Heart left ventricle (tissue), 13 donors: ENCODE measurements around the gene LRP1.

Experiments used
- CTCF ChIP-seq, 12 donors: fragments of 200-600 bp; sonication (generic) in 4 of 12; IDR thresholded peaks; one replicate each; pipeline versions ENCODE4 v1.5.0 to v1.8.0; 2018 to 2022; ENCODE audit warnings: antibody characterized with exemption in 12 of 12, mild to moderate bottlenecking in 5 of 12
- POLR2A ChIP-seq, 2 donors: fragments of 450-650 bp; IDR thresholded peaks; one replicate each; pipeline ENCODE4 v1.6.1; 2017; ENCODE audit warnings: antibody characterized with exemption in 2 of 2, mild to moderate bottlenecking in 2 of 2, moderate library complexity in 2 of 2
- donor health status: ischemic (EF 13 %, LVEDD 7.1; RV severe dilation, severe dysfunction).
- donor health status: DM: no; HTN: yes; CAD: no.
- donor health status: DM: no; HTN: no; CAD: no.
- donor health status: ischemic (EF 25% LVEDD 6.9; RV normal size, moderate dysfunction).
- donor health status: ischemic (EF 25% LVEDD 5.7; RV mildly dilated, moderate dysfunction).
- donor health status: ischemic (EF 35%, LVEDD 5.7; RV mildly dilated, moderate dysfunction).
- donor health status: nonischemic (EF 11% LVEDD 7.7; RV severe dilation, severe dysfunction).
- donor health status: DM: yes; HTN: yes; CAD: no.
- donor health status: PGD.
- donor health status: ischemic (EF 29% LVEDD 5.4; RV normal size, mild dysfunction).
- donor health status: nonischemic (EF 23%, LVEDD 6.1; RV moderate dilation, normal function).

GRCh38 chr12:57242329-57242690 is 114.0 kb downstream of the LRP1 start:
- TF ChIP-seq CTCF (IDR thresholded peaks at IDR 0.05) = no peak
- no peak for TF ChIP-seq POLR2A (IDR thresholded peaks at IDR 0.05)
